GM19035 (cell line): ENCODE data around the gene OTP.

Source experiments
- ATAC-seq: cut with Tn5 transposase; IDR thresholded peaks from one replicate; pipeline ENCODE4 v1.9.1; 2021; ENCODE audit not compliant: unreplicated experiment

Gene OTP

GRCh38 chr5:77637998-77638762 is at the start of gene OTP:
OTP (minus strand) TSS chr5:77638713; CDS start chr5:77638549, 164 bp downstream.
- no peak for ATAC-seq

GRCh38 chr5:77683171-77683732 is 44.7 kb upstream of the OTP start:
- no peak for ATAC-seq

DNA sequence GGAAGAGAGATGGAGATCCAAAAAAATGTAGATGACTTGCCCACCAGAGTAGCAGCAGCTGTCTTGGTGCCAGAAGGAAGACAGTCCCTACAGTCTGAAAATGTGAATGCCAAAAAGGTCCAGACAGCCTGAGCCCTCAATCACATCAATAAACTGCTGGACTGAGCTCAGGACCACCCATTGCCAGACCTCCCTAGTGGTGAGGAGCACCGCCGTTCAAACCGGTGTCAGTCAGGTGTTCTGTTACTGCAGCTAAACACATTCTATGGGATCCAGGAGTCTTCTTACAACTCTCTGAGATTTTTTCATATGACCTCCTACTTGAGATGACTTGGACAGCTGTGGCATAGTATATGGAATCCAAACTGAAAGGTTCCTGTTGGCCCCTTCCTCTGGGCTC is 32.0 kb upstream of the OTP start:
- no peak for ATAC-seq

- no peak for ATAC-seq
These were observed 31.2 kb upstream of the OTP start for GRCh38 chr5:77669677-77670076.

DNA sequence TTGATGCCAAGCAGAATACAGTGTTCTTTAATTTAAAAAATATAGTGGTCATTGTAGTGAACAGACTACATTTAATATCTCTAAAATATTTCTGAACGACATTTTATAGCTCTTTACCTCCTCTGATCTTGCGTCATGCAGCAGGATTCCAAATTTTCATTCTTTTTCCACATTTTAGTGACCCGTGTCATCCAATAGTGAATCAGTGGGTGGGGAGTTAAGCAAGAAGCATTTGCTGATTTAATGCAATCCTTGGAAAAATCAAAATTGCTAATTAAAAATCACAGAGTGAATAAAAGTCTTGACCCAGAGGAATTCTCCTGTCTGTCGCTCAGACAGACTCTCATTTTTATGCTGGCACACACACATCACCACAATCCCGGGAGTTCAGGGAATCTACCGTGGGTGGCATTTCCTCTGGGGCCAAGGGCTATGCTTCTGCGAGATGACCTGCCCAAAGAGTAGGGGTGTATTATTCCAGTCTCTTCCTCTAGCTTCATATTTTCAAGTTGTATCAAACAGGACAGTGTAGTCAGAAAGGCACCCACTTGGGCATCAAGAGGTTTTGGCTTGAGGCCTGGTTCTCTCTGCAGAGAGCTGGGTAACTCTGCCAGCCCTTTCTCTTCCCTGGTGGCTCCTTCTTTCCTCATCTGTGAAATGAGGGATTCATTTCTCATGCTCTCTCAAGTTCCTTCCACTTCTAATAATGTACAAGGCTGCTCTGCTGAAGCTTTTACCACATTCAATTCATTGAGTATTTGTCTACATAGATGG is 24.8 kb upstream of the OTP start:
- no peak for ATAC-seq

DNA sequence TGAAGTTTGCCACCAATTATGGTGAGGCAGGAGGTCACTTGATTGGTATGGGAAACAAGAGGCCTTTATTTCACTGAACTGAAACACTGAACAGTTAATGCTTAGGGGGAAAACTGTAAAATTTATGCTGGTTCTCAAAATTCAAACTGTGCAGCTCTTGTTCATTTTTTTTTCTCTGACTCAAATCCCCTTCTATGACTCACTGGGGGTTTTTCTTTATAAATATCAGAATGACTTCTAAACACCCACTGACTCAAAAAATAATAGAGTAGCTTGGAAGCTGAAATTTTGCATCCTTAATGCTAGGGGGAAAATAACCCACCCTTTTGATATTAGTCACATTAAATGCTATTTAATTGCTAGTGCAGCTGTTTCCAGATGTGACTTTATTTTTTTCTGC is 24.1 kb upstream of the OTP start:
- no peak for ATAC-seq

DNA sequence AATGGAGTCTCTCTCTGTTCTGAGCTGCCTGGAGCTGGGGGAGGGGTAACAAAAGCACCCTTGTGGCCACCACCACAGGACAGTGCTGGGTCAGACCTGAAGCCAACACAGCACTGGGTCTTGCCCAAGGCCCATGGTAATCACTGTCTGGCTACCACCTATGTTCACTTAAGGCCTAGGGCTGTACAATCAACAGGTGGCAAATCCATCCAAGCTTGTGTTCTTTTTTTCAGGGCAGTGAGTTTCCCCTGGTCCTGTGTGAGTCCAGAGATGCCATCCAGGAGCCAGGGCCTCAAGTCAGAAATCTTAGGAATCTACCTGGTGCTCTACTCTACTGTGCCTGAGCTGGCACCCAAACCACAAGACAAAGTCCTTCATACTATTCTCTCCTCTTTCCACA is 20.1 kb upstream of the OTP start:
- no peak for ATAC-seq

- ATAC-seq = no peak
These were observed 12.8 kb upstream of the OTP start for GRCh38 chr5:77651343-77651742.

DNA sequence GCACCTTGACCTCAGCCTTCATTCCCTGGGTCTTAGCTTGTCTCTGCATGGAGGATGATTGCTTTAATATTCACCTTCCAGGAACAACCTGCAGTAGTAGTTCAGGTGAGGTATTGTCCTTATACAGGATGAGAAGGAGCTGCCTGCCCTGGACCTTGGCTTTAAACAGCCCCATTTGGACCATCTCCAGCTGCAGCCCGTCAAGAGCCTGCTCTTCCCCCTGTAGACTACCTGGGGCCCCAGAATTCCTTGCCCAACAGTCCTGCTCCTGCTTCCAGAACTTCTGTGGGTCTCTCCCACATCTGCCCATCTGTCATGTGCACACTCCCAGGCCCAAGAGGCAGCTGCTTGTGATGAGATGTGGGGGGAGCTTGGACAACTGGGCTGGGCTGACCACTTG is 12.2 kb upstream of the OTP start:
- no peak for ATAC-seq

- no peak for ATAC-seq
These were observed 11.3 kb upstream of the OTP start for GRCh38 chr5:77649776-77650175.

GRCh38 chr5:77645995-77646639 is 7.6 kb upstream of the OTP start:
- no peak for ATAC-seq

- peak; percentile 52 for ATAC-seq
These were observed 6.9 kb upstream of the OTP start for GRCh38 chr5:77645158-77645994.

- ATAC-seq = no peak
These were observed 6.1 kb upstream of the OTP start for GRCh38 chr5:77644371-77645157.

DNA sequence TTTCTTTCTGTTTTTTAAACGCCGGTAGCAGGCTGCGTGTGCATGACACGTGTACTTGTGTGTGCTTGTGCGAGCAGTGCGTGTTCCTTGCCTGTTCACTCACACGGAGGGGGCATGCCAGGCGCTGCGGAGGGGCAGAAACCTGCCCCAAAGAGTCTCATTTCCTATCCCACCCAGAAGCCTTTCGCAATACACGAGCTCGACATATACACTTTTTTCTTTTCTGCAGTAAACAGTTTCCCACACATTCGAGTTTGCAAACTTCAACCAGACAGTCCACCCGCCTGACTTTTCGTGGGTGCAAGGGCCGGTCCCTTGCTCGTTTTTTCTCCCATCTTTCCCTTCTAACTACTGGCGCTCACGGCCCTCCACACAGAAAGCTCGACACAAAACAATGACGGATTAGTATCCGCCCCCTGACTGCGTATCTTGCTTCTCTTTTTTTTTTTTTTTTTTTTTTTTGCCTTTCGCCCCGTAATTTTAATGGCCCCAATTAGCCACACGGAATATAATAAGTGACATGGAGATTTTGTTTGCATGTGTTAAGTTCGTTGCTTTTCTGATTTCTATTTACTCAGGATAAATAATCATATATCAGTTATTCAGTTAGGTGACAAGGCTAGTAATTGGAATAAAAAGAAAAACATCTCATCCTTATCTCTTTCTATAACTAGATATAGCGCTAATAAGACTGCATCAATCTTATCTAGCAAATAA is 5.3 kb upstream of the OTP start:
- ATAC-seq = no peak

DNA sequence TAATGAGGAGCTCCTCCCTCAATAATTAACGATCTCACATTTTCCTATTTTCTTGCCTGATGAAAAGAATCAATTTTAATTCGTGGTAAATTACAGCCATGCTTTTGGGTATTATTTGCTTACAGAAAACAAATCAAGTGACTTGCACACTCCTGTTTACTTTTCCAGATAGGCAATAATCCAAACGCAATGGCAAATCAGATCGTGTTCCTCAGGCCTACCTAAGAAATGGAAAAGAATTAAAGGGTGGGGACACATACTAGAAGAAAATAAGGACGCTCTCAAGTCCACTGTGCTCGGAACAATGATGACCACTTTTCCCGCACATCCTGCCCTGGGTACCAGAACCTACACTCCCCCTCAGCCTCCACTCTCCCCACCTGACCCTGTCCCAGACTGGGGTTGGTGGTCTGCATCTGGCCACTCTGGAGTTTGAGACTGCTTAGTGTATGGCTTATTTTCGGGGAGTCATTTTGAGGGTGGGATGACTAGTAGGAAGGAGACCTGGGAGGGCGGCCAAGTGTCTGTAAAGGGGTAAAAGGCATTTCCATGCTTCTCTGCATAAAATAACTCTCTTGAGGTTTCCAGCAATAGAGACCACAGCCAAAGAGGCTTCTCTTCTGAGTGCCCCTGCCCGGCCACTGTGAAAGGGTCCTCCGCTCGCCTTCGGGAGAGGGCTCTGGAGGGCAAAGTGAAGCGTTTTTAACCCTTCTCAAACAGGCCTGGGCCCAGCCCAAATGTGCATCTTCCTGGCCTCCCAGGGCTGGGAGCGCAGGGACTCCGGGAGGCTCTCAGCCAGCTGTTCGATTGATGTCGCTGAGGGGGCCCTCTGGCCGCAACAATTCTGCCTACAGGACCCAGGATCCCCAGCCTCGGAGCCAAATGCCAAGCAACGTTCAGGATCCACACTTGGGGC is 4.5 kb upstream of the OTP start:
- no peak for ATAC-seq

DNA sequence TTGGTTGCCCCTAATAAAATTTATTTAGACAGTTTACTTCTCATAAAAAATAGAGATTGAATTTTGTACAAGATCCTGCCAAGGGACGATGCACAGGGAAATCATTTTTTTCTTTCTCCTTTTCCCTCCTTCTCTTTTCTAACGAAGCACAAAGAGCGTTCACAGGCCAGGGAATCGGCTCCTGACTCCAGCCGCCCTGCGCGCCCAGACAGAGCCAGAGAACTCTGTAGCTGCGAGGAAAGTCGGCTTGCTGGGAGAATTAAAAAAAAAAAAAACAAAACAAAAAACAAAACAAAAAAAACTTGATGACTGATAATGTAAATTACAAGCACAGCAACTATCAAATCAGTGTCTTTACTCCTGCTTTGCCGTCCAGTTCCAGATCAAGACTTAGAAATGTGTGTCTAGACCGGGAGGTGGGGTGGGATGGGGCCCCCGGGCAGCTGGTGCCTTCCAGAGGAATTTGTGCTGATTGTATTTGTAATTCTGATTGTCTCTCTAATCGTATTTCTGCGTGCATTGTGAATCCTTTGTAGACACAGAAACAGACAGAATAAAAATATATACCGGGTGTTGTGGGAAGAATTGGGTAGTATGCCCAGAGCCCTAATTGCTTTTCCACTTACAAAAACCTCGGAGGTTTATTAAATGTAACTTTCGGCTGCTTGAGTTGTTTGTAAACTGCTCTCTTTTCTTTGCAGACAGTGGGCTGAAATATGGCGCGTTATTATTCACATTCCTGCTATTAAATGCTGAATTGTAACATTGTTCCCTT is 3.6 kb upstream of the OTP start:
- ATAC-seq = no peak

GRCh38 chr5:77641397-77641943 is 3.0 kb upstream of the OTP start:
- ATAC-seq = no peak
